RKO (cell line): Measurements from ENCODE around the gene PLA2R1.
"Not testable (repeated sequence)": the region's sequence is repeated elsewhere in the genome, so short reads cannot be mapped to it uniquely, and the experiment has no call there.

Source experiments
- DNase-seq: peaks from one replicate; pipeline ENCODE4 v3.0.0-alpha.2; 2016; ENCODE audit warnings: low spot score

PLA2R1 gene

DNA sequence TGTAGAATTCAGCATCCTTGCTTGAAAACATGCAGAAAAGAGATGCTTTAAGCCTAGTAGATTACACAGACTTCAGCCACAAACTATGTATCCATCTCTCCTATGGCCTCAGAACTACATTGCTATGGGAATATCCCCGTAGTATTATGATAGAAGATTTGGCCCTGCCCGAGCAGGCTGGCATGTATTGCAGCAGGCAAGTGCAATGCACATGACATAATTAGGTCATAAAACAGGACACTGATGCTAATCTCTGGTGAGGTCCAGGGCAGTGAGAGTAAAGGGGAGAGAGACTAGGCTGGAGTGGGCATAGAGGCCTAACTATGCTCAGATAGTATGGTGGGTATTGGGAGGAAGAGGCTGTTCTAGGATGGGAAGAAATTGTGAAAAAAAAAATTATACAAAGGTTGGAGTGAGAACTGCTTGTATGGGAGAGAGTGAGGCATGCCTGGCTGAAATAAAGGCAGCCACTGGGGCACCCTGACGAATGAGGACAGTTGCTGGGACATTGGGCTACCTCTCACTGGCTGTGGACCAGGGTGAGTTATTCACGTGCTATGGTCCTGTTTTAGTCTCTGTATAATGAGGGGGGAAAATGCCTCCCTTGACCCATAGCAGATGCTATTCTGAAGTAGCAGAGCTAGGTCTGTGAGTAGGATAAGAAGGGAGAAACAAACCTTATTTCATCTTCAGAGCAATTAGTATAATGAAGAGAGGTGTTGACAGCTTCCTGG, 1.6 kb upstream of the PLA2R1 start:
- DNase-seq, result no peak

DNA sequence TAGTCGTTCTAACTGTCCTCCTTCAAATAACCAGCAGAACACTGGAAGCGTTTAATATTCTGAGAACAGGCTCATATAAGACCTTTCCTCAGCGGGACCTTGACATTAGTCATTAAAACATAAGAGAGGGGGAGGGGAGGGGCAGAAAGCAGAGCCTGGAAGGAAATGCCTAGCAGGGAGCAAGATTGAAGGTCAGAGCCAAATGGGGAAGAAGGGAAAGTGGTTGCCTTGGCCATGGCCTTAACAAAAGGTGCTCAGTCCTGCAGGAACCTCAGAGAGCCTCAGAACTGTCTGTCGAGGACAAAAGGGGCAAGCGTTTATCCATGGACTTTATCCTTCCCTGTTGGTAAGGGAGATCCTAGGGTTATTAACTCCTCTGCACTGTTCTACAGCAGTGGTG, 856 bp upstream of the PLA2R1 start:
- DNase-seq, result no peak

DNA sequence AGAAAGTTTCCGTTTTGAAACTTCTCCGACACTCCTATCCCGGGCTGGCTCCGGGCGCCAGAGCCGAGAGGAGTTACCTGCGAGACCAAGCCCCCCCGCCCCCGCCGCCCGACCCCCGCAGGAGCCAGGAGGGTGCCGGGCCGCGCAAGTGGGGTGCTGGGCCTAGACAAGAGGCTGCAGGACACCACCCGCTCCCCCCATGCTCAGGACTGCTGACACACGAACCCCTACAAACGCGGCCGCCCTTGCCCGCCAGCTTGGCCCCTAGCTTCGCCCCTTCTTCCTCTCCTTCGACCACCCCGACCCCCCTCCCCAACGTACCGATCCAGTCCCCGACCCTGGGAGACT, 497 bp downstream of the PLA2R1 start:
- DNase-seq, result no peak

DNA sequence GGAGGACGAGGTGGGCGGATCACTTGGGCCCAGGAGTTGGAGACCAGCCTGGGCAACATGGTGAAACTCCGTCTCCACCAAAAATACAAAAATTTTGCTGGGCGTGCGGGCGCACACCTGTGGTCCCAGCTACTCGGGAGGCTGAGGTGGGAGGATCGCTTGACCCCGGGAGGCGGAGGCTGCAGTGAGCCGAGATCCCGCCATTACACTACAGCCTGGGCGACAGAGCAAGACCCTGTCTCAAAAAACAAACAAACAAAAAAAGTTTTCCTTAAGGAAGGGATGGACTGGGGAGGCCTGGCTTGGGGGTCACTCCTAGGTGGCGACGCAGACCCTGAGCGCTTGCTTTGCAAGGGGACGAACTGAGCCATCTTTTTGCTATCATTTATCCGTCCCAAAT, 882 bp downstream of the PLA2R1 start:
- DNase-seq, result no peak

DNA sequence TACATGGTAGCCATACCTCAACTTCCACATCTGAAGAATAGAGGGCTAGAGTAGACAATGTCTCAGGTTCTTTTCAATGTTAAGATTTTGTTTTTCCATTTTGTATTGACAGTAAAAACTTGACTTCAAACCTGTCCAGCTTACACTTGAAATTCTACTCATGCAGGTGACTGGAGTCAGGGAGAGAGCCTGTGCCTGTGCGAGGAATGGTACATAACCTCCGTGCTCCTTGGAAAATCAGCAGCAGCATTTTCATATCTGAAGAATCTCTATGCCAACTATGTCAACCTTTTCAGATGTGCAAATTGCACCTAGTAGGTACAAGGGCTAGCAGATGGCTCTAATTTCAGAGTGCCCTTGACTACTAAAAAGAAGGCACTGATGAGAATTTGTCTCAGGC, 2.1 kb downstream of the PLA2R1 start:
- no peak for DNase-seq

DNA sequence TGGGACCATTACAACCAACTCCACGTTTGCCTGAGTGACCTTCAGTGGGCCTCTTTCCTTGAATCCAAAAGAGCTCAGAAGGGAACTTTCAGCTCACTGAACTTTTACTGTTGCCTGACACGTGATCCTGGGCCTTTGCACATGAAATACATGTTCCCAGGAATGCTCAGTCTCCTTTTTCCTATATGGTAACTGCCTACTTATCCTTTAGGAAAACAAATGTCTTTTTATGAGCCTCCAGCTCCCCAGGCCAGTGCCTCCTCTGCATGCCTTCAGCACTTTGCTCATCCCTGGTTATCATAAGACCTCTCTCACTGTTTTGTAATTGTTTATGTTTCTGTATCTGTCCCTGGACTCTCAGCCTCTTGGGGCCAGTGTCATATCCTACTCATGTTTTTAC, 5.1 kb downstream of the PLA2R1 start:
- no peak for DNase-seq

DNA sequence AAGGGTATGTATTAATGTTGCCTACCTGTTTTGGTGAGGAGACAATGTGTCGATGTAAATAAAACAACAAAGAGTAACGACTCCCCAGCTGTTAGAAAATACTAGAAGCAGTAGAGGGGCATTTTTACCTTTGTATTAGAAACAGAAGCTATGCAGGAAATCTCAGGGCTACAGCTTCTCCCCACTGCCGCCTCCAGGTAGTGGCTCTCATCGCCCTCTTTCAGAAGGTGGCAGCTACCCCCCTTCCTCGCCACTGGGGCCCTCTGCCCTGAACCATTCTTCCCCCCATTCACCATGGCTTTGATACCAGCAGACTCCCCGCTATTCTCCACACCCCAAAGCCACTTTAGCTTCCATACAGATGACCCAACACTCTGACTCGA, 6.7 kb downstream of the PLA2R1 start:
- no peak for DNase-seq

DNA sequence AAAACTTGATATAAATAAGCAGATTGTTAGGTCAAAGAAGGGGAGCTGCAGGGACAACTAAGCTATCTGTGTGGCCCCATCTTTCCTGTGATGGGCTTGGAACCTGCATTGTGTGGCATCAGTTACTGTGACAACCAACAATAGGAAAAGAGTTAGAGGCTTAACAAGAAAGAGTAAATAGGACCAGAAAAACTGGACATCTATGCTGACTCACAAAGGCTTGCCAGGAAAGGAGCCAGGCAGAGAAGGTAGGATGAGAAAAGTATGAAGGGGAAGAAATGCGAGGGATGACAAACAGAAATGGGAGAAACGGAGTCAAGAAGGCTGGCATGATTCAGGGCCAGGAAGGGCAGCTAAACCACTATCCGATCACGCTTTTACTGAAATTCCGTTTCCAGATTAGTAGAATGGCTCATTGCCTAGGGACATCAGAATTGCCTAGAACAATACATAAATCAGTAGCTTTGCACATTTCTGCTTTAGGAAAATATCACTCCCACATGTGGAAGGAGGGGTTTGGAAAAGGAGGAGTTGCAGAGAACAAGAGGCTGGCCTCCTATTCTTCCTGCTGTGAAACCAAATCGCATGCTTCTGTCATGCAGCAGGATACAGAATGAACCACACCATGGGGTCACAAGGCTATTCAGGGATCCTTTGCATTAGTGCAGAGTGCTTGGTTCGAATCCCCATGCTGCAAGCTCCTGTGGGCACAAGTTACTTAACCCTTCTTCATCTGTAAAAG, 7.3 kb downstream of the PLA2R1 start:
- no peak for DNase-seq

DNA sequence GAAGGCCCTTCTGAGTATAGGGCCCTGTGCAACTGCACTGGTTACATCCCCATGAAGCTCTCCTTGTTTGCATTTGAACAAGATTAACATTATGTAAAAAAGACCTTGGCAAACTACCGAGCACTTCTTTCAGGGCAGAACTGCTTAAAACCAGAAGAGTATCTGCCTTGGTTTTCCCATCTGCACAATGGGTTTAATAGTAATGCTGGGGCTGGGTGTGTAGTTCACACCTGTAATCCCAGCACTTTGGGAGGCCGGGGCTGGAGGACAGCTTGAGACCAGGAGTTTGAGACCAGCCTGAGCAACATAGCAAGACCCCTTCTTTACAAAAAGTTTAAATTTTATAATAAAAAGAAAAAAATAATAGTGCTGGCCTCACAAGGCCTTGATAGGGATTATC, 8.5 kb downstream of the PLA2R1 start:
- DNase-seq, result no peak

DNA sequence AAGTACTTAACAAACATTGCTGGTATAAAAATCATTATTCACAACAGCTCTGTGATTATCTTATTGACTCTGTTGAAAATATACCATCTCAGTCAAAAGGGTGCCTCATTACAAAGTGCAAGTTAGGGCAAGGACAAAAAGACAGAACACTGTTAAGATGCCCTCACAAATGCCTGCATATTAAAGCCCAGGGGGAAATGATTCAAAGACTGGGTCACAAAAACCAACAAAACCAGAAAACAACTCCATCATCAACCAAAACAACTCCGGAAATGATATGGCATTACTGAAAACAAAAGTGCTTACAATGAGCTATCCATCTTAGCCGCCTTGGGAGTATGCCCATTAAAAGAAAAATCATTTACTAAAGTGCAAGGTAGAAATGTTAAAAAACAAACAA, 9.9 kb downstream of the PLA2R1 start:
- no peak for DNase-seq

DNA sequence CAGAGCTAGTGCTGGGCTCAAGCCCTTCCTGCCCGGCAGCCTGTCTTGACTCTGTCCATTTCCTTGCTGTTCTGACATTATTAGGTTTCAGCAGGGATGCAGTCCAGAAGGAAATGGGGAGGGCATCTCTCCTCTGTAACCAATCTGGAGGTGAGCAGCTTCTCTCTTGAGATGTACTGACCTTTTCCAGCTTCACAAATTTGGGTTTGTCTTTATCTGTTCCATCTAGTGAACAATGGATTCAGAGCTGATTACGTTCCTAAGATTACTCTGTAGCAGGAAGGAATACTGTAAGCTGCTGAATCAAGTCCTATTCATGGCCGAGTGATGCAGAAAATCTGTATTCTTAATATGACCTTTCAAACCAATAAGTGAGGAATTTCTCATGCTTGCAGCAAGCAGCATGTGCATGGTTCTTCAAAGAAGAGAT, 11.0 kb downstream of the PLA2R1 start:
- no peak for DNase-seq

DNA sequence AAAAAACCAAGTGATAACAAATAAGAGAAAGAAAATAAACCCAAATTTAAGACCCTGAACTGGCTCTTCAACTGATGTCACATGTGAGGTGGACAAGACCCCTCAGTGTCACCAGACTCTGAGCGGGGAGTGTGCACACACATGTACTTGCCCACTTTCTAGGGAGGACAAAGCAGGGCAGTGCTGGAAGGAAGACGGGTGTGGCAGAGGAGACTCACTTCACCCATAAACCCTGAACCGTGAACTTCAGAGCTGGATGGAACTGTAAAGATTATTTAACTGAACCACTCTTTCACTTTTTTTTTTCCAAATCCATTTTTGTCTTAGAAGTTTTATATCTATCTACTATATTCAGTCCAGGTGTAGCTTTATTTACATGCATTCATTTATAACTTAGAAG, 12.3 kb downstream of the PLA2R1 start:
- no peak for DNase-seq

DNA sequence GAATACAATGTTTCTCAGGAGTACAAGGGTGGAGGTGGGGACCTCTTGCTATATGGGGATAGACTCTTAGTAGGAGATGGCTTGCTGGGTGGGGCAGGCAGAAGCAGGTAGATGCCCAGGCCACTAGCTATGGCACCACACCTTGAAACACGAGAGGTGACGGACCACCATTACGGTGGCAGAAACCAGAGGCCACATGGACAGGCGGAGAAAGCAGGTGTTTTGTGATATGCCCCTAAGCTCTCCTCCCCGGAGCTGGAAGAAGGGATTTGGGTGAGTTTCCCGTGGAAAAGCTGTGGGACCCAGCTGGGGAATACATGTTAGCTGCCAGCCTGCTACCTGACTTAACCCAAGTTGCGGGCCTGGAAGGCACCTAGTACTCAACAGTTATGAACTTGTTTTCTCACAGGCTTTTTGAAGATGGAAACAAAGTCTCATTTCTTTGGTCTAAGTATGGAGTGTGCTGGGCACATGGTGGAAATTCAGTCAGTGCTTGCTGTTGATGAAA, 16.7 kb downstream of the PLA2R1 start:
- no peak for DNase-seq

DNA sequence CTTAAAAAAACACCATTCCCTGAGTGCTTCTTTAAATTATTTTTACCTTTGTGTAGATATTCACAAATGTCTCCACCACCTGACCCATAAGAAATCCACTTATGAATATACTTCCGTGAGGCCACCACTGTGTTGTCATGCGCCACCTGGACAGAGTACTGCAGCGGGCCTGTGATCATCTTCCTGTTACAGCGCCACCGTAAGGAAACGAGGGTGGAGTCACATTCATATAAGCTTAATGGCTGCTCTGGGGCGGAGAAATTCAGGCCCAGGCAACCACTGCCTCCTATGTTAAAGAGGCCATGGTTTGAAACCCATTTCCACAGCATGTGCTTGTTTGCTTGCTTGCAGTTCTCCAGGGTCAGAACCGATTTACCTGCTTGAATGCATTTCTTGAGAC, 17.7 kb downstream of the PLA2R1 start:
- no peak for DNase-seq

DNA sequence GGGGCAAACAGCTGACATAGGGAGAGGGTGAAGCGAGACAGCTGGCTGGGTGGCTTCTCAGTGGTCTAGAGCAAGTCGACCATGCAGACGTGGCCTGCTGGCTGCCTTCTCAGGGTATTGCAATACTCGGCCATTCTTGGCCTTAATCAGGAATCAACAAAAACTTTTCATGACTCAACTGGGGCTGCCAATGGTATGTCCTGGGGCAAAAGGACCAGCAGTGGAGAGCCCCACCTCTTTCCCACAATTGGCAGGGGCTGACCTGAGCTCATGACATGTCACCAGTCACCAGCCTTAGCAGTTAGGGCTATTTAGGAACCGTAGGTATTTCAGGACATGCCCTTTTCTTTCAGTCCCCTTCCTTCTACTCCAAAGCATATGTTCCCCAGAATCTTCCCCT, 19.1 kb downstream of the PLA2R1 start:
- DNase-seq, result no peak

DNA sequence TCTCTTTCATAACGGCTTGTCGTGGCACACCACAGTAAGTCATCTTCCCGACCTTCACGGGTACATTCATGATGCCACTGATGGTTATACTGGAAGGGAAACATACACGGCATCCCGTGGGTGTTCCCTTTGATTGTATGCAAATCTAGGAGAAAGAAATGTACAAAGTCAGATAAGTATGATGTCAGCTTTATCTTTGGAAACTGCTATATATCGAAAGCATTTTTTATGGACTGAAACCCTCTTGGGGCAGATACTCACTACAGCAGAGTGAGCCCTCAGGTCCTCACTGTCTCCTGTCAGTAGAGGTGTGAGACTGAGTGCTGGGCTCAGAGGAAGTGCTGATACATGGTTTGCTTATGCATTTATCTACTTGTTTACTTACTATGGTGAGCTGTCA, 20.4 kb downstream of the PLA2R1 start:
- DNase-seq, result no peak

DNA sequence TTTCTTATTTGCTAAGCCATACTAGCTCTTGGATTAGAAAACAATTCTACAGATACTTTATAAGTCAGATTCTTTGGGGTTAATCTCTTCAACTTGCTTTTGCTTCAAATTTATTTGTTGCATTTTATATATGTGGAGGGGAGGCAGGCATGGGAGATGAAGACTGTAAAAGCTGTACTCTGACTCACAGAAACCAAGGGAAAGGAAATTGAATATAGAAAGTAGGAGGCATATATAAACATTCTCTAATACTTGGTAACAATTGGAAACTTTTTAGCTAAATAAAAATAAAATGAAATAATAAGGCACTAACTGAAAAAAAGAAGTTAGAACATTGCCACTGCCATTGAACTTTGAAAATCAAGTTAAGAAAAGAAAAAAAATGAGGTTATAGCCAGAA, 21.3 kb downstream of the PLA2R1 start:
- DNase-seq, result no peak

DNA sequence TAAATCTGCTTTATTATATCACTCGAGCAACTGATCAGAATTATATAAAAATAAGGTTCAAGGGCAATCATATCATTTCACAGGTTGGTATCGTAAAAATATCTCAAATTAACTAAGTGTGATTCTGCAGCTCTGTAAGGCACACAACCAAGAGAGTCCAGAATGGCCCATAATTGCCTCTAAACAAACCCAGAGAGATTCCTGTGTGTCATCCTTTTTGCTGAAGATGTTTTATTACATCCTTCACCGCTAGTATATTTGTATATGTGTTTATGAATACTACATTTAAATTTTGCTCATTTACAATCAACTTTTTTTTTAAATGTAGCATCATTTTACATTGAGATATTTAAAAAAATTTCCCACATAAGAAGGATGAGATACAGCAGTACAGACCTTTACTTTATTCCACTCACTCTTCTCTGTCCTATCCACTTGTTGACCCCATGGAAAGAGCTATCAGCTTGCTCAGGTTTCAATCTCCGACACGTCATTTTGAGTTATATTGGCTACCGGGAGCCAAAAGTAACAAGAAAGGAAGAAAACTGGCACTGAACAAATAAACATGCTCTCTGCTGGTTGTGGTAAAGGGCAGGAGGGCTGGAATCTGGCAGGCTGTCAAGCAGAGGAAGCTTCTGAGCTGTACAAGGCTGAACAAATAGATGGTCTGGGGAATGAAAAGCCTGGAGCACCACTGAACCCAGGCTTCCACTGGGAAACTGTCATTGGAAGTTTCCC, 23.1 kb downstream of the PLA2R1 start:
- no peak for DNase-seq

DNA sequence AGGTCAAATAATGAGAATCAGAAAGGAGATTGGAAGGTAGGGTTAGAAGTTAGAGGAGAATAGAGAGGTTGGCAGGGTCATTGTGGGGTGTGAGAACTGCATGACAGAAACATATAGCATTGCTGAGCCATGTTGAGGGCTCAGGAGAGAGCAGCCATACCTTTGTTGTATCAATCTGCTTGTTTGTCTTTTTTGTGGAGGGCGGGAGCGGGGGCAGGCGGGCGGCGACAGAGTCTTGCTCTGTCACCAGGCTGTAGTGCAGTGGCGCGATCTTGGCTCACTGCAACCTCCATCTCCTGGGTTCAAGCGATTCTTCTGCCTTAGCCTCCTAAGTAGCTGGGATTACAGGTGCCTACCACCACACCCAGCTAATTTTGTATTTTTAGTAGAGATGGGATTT, 23.8 kb downstream of the PLA2R1 start:
- not testable (repeated sequence) for DNase-seq

DNA sequence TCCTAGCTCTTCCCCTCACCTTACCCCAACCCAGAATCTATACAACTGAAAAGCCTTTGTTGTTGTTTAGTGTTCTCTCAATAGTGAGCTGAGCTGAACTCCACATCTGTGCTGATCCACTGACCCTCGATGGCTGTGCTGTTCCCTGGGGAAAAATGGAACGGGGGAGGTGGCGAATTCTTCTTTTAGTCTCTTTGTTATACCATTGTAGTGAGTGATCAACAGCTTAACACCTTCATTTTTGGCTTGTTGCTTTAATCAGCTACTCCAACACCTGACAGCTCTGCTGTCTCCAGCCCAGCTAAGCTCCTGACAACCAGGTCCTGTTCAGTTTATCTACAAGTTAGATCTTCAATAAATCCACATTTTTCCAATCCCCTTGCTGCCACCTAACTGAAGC, 25.7 kb downstream of the PLA2R1 start:
- no peak for DNase-seq

DNA sequence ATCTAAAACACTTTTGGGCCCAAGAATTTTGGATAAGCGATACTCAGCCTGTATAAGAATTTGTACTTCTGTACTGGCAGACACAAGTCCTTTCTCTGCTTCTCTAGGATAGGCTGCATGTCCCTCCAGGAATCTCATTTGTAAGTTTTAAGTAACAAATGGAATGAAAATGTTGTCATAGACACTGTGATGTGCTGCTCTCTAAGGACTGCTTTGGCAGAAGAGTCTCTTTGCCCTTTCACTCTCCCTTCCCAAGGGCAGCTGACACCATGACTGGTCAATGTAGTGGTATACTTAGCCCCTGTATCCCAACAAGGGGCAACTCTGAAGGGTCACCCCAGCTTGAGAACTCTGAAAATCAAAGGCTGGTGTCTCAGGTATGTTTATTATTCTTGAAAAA, 27.3 kb downstream of the PLA2R1 start:
- DNase-seq, result no peak

DNA sequence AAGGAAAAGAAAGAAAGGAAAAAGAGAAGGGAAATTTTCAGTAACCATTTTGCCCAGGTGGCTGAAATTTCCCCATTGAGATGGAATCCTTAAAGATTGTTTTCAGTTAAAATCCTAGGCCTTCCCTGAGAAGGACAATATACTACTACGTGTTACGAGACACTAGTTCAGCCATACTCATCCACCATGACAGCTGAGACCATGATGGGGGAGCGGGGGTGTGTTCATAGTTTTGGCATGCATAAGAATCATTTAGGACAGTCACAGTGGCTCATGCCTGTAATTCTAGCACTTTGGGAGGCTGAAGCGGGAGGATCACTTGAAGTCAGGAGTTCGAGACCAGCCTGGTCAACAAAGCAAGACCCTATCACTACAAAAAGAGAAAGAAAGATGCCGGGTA, 28.0 kb downstream of the PLA2R1 start:
- DNase-seq, result no peak

DNA sequence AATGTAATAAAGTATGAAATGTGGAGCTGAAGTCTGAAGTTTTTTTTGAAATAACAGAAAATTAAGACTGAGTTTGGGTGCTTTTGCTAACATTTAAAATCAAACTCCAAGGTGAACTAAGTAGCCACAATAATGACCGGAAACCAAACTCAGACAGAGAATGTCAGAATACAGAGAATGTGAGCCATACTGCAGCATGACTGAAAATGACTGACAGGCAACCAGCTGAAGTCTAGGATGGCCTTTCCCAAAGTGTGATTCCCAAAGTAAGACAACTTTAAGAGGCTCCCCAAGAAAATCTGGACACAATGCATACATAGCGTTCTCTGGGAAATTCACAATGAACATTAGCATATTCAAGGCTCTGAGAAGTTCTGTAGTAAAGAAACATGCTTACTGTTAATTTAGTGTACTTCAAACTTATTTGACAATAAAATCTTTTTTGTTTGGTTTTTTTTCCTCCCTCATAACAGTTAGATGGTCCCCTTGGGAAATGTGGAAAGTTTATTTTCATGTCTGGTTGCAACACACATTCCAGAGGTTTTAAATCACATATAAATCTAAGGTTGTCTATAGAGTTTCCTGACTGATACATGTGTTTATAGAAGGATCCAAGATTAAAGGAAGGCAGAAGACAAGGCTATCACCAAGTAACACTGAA, 28.6 kb downstream of the PLA2R1 start:
- no peak for DNase-seq
